Mucosa of rectum (tissue), 2 donors: ENCODE results near the gene PZP.
"Not testable (repeated sequence)": the region's sequence is repeated elsewhere in the genome, so short reads cannot be mapped to it uniquely, and the experiment has no call there.

Source experiments
- H3K27ac ChIP-seq, 2 donors: one replicate each; pipeline ENCODE4 v1.7.0; 2013; ENCODE audit warnings: inconsistent platforms in 2 of 2, low read depth in 2 of 2, low read length in 2 of 2
- H3K27me3 ChIP-seq, 2 donors: one replicate each; pipeline ENCODE4 v1.7.0; 2013; ENCODE audit warnings: low read length in 2 of 2; ENCODE audit not compliant: control insufficient read depth in 2 of 2, insufficient read depth in 2 of 2
- H3K36me3 ChIP-seq, 2 donors: one replicate each; pipeline ENCODE4 v1.7.0; 2013; ENCODE audit warnings: low read length in 2 of 2; ENCODE audit not compliant: control insufficient read depth in 2 of 2, insufficient read depth in 2 of 2
- H3K4me1 ChIP-seq, 2 donors: one replicate each; pipeline ENCODE4 v1.7.0; 2013; ENCODE audit warnings: low read length in 2 of 2, mild to moderate bottlenecking in 1 of 2; ENCODE audit not compliant: control insufficient read depth in 2 of 2, insufficient read depth in 2 of 2
- H3K4me3 ChIP-seq, 2 donors: one replicate each; pipeline ENCODE4 v1.7.0; 2013; ENCODE audit warnings: low read length in 2 of 2
- H3K9ac ChIP-seq, 2 donors: one replicate each; pipeline ENCODE4 v1.7.0; 2013; ENCODE audit warnings: low read length in 2 of 2, low read depth in 1 of 2, mild to moderate bottlenecking in 1 of 2
- H3K9me3 ChIP-seq, 2 donors: one replicate each; pipeline ENCODE4 v1.7.0; 2013; ENCODE audit warnings: low read length in 2 of 2; ENCODE audit not compliant: control insufficient read depth in 2 of 2
- donor health status: healthy.
- donor health status: Normal muscosa, but diverticular disease.

PZP gene

DNA sequence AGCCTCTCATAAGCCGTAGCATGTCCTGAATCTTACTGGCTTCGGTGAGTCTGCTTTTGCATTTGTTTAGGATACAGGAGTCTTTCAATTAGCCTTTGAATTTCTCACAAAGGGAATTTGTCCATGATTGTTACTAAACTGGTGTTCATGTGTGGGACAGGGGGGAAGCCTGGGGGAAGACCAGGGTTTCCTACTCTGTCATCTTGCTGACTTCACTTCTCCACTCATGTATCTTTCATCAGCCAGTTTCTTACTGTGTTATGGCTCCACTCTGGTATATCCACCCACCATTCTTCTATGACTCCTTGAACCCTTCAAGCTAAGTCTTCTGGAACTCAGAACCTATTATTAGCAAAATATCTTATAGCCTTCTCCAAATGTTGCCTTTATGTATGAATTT, 60.7 kb downstream of the PZP start:
- Histone ChIP-seq H3K27me3 (no peaks in the 10 kb centered on the region), H3K9ac (no peak overlapping the region)

DNA sequence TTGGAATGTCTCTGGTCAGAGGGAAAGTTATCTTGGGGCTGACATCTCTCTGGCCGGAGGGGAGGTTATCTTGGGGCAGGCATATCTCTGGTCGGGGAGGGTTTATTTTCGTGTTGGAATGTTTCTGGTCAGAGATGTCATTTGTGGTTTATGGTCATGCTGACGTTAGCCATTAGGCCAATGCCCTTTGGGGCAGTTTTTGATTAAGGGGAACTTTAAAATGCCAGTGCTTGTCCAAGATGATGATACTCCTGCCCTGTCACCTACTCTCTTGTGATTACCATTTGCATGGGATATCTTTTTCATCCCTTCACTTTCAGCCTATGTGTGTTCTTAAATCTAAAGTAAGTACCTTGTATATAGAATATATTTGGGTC, 63.5 kb downstream of the PZP start:
- H3K27me3 ChIP-seq = no peaks in the 10 kb centered on the region
- no peaks in the 10 kb centered on the region for H3K36me3 ChIP-seq
- no peaks in the 10 kb centered on the region for H3K9me3 ChIP-seq
- H3K4me1 ChIP-seq = no peaks in the 10 kb centered on the region
- no peak overlapping the region for H3K4me3 ChIP-seq
- H3K27ac ChIP-seq = no peak overlapping the region
- no peak overlapping the region for H3K9ac ChIP-seq

More for the DNA sequence above, 60.7 kb downstream of the PZP start:
- no peaks in the 10 kb centered on the region for H3K4me1 ChIP-seq
- no peak overlapping the region for H3K27ac ChIP-seq
- H3K36me3 ChIP-seq = no peaks in the 10 kb centered on the region
- no peaks in the 10 kb centered on the region for H3K9me3 ChIP-seq
- H3K4me3 ChIP-seq = no peak overlapping the region

DNA sequence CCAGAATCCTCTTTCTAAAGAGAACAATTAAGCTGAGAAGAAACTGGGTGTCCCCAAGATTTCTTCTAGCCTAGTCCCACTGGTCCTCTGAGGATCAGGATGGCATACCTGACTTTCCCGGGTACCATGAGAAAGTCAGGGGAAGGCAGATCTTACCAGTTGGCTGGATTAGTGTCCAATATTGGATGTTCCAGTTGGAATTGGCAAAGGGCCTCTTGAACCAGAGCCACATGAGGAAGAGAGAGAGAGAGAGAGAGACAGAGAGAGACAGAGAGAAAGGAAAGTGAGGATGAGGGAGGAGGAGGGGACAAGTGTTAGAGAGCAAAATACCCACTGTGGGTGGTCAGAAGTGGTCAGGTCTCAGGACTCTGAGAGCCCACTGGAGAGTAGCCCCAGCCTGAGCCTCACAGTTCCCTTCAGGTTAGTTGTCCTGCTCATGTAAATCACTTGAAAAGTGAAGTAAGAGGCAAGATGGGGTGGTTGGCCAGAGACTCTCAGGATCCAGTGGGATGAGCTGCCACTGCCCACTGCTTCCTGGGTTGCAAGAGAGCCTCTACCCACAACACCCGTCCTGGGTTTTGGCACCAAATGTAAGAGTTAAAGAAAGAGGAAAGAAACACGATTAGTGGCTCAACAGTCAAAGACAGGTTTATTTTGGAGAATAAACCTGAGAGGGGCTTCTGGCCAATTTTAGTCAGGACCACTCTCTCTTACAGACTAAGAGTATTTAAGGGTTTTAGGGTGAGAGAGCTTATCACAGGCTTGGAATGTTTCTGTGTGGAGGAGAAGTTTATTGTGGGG, 64.1 kb downstream of the PZP start:
- H3K9ac ChIP-seq = no peak overlapping the region
- H3K36me3 ChIP-seq = no peaks in the 10 kb centered on the region
- no peak overlapping the region for H3K4me3 ChIP-seq
- no peaks in the 10 kb centered on the region for H3K27me3 ChIP-seq
- no peaks in the 10 kb centered on the region for H3K4me1 ChIP-seq
- no peak overlapping the region for H3K27ac ChIP-seq
- no peaks in the 10 kb centered on the region for H3K9me3 ChIP-seq

DNA sequence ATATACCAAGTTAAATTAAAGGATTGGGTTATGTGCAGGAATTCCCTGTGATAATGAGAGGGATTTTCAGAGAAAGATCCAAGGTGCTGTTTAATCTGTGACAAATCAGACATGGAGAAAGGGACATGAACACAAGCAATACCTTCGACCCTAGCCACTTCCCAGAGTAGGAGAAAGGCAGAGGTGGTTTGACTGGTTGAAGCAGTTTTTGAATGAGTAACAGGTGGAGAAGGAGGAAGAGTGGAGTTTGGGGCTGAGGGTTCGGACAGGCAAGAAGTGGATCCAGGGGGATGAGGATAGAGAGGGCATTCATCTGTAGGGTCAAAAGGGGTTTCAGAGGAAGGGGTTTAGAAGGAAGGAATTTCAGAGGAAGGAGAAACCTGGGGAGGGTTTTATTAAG, 65.1 kb downstream of the PZP start:
- Histone ChIP-seq H3K27me3 (no peaks in the 10 kb centered on the region), H3K9me3 (no peaks in the 10 kb centered on the region), H3K4me1 (no peaks in the 10 kb centered on the region), H3K9ac (no peak overlapping the region), H3K4me3 (no peak overlapping the region), H3K36me3 (no peaks in the 10 kb centered on the region), H3K27ac (no peak overlapping the region)

DNA sequence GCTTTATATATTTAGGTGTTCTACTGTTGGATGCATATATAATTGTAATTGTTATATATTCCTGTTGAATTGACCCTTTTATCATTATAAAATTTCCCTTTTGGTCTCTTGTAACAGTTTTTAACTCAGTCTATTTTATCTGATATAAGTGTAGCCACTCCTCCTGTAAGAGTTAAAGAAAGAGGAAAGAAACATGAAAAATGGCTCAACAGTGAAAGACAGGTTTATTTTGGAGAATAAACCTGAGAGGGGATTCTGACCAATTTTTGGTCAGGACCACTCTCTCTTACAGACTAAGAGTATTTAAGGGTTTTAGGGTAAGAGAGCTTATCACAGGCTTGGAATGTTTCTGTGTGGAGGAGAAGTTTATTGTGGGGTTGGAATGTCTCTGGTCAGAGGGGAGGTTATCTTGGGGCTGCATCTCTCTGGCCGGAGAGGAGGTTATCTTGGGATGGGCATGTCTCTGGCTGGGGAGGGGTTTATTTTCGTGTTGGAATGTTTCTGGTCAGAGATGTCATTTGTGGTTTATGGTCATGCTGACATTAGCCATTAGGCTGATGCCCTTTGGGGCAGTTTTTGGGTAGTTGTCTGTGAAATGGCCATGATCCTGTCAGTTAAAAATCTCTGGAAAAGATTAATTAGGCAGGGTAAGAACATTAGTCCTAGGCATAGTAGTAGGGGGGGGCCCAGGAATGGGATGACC, 68.5 kb downstream of the PZP start:
- not testable (repeated sequence) for H3K9me3 ChIP-seq, H3K27ac ChIP-seq, H3K36me3 ChIP-seq, H3K27me3 ChIP-seq, H3K9ac ChIP-seq, H3K4me3 ChIP-seq, H3K4me1 ChIP-seq

DNA sequence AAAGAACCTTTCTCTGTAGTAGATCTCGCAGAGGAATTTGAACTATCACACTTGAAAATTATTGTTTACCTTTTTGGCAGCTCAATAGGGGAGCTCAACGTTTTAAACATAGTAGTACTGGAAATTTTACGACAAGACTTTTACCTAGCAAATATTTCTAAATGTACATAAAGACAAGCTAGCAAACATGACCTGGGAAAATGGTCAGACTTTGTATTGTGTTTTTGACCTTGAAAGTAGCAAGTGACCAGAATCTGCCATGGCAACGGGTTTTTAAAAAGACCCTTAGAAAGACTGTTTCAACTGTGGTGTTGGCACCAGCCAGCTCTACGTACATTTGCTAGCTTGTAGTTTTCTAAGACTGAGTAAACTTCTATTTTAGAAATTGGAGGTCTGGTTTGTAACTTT, 72.3 kb downstream of the PZP start:
- Histone ChIP-seq H3K27me3 (no peaks in the 10 kb centered on the region), H3K9ac (no peak overlapping the region), H3K36me3 (no peaks in the 10 kb centered on the region), H3K9me3 (no peaks in the 10 kb centered on the region), H3K4me3 (no peak overlapping the region), H3K27ac (no peak overlapping the region), H3K4me1 (no peaks in the 10 kb centered on the region)

DNA sequence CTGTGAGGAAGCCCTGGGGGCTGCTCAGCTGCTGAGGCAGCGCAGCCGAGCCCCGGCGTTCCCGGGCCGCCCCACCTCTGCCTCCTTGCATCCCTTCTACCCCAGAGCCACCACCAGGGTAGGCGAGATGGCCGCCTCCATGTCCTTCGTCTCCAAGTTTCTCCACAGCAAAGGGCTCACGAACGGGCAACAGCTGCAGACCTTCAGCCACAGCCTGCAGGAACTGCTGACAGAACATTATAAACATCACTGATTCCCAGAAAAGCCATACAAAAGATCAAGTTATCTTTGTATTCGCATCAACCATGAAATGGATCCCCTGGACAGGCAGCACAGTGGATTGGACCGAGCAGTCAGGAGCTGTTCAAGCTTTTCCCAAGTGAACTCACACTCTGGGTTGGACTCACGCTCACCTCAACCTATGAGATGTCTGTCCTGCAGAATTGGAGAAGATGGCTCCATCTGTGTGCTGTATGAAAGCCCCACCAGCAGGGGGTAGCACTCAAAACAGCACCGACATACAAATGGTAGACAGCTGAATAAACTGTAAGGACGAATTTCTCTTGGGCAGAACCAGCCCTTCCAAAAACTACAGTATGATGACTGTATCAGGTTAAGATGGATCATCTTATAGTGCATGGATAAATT, 73.1 kb downstream of the PZP start:
- H3K9me3 ChIP-seq = no peaks in the 10 kb centered on the region
- no peak overlapping the region for H3K4me3 ChIP-seq
- no peak overlapping the region for H3K9ac ChIP-seq
- no peaks in the 10 kb centered on the region for H3K27me3 ChIP-seq
- H3K4me1 ChIP-seq = no peaks in the 10 kb centered on the region
- peak overlapping the region; percentile 6 to 49 for H3K27ac ChIP-seq
- no peaks in the 10 kb centered on the region for H3K36me3 ChIP-seq

DNA sequence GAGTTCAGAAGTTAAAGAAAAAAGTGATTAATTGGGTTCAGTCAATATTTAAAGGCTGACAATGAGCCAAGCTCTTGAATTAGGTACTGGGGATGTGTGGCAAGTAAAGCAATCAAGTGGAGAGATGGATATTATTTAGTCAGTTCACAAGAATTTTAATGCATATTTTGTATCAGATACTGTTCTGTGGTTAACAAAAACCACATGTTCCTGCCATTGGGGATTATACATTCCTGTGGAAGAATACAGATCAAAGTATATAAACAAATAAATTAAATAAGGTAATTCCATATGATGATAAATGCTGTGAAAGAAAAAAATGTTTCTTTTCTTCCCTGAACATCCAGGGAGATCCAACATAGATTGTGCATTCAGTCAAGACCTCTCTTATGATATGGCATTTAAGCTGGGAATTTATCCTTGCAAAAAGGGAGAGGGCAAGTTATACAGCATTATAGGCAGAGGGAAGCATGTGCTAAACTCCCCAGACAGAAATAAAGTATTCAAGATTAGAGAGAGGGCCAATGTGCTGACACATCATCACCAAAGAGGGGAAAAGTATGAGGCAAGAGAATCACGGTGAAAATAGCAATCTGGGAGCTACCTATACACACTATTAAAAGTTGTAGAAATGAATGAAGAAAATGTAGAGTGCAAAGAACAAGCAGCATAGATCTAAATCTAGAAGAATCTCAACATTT, 74.8 kb downstream of the PZP start:
- H3K27me3 ChIP-seq = no peaks in the 10 kb centered on the region
- H3K27ac ChIP-seq = no peak overlapping the region

DNA sequence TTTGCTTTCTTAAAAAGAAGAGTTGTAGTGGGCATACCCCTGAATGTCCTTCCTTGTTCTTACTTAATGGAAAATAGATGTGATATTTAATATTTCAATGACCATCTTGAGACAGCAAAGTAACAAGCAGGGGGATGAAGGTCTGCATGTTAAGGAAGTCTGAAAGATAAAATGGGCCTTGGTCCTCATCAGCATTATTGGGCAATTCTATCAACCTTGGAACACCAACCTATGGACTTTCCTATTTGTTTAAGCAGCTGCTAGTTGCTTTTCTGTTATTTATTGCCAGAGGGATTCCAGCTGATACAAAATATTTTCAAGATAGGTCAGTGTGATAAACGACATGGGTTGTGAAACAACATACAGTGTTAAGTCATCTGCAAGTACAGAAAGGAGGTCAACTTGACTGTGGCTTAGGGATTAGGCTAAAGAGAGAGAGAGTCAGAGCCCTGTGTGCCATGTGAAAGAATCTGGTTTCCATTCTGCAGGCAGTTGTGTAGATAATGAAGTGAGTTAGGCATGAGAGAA, 76.1 kb downstream of the PZP start:
- Histone ChIP-seq H3K27ac (no peak overlapping the region), H3K4me3 (no peak overlapping the region), H3K4me1 (no peaks in the 10 kb centered on the region), H3K36me3 (no peaks in the 10 kb centered on the region), H3K9me3 (no peaks in the 10 kb centered on the region), H3K27me3 (no peaks in the 10 kb centered on the region), H3K9ac (no peak overlapping the region)

More for the DNA sequence above, 74.8 kb downstream of the PZP start:
- Histone ChIP-seq H3K36me3 (no peaks in the 10 kb centered on the region), H3K9ac (no peak overlapping the region), H3K9me3 (no peaks in the 10 kb centered on the region), H3K4me3 (no peak overlapping the region), H3K4me1 (no peaks in the 10 kb centered on the region)

DNA sequence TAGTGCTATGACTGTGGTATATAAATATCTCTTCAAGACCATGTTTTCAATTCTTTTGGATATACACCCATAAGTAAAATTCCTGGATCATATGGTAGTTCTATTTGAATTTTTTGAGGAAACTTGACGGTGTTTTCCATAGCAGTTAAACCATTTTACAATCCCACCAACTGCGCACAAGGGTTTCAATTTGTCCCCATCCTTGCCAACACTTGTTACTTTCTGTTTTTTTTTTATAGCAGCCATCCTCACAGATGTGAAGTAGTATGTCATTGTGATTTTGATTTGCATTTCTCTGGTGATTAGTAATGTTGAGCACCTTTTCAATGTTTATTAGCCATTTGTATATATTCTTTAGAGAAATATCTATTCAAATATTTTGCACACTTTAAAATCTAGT, 78.0 kb downstream of the PZP start:
- H3K27me3 ChIP-seq = no peaks in the 10 kb centered on the region
- H3K4me3 ChIP-seq = no peak overlapping the region
- H3K9me3 ChIP-seq = no peaks in the 10 kb centered on the region
- no peak overlapping the region for H3K9ac ChIP-seq
- H3K36me3 ChIP-seq = no peaks in the 10 kb centered on the region
- no peaks in the 10 kb centered on the region for H3K4me1 ChIP-seq
- H3K27ac ChIP-seq = no peak overlapping the region
